Gastroesophageal sphincter (tissue), 3 donors: ENCODE data around the gene SATB1.

Experiments
- EP300 ChIP-seq: sonication (generic); formaldehyde crosslinking; IDR thresholded peaks from one replicate; pipeline ENCODE4 v1.6.1; 2017; ENCODE audit warnings: antibody characterized with exemption, mild to moderate bottlenecking
- POLR2A ChIP-seq, 2 donors: fragments of 450-650 bp; IDR thresholded peaks; one replicate each; pipeline ENCODE4 v1.6.1; 2017; ENCODE audit warnings: antibody characterized with exemption in 2 of 2, mild to moderate bottlenecking in 2 of 2, moderate library complexity in 1 of 2
- POLR2AphosphoS5 ChIP-seq: sonication (generic); formaldehyde crosslinking; IDR thresholded peaks from one replicate; pipeline ENCODE4 v1.6.1; 2017; ENCODE audit warnings: antibody characterized with exemption
- TF ChIP-seq, protein P1 (sequence below), 4 experiments: fragments of 200-600 bp in 2 of 4; fragments of 450-650 bp in 2 of 4; sonication (generic) in 1 of 4; IDR thresholded peaks; one replicate each; pipeline ENCODE4 v1.5.1; 2017 to 2019; ENCODE audit warnings: antibody characterized with exemption in 4 of 4, mild to moderate bottlenecking in 2 of 4, moderate library complexity in 2 of 4

DNA sequence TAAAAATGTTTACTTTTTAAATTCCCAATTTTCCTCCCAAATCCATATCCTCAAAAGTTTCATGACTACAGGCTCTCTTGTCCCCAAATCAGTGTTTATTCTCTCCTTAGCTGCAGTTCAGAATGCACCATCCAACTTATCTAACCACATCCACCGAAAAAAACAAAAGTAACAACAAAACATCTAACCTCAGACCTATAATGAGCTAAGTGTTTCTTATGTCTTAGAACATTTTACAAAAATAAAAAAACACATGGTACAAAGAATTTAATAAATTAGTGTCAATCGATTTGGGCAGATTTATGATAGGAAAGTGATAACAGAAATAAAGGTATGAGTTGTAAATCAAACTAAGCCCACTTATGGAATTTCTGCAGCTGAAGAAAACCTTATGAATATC lies 13.6 kb downstream of the SATB1 start:
- TF ChIP-seq POLR2A (IDR thresholded peaks at IDR 0.05) (no peak), POLR2AphosphoS5 (no peak), EP300 (no peak)
- TF ChIP-seq, protein P1, sequence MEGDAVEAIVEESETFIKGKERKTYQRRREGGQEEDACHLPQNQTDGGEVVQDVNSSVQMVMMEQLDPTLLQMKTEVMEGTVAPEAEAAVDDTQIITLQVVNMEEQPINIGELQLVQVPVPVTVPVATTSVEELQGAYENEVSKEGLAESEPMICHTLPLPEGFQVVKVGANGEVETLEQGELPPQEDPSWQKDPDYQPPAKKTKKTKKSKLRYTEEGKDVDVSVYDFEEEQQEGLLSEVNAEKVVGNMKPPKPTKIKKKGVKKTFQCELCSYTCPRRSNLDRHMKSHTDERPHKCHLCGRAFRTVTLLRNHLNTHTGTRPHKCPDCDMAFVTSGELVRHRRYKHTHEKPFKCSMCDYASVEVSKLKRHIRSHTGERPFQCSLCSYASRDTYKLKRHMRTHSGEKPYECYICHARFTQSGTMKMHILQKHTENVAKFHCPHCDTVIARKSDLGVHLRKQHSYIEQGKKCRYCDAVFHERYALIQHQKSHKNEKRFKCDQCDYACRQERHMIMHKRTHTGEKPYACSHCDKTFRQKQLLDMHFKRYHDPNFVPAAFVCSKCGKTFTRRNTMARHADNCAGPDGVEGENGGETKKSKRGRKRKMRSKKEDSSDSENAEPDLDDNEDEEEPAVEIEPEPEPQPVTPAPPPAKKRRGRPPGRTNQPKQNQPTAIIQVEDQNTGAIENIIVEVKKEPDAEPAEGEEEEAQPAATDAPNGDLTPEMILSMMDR (IDR thresholded peaks at IDR 0.05) = no peak
